GM12878 (cell line): Measurements from ENCODE around the gene MLN. TPM values are rescaled to one million over a fixed set of nuclear protein-coding genes. Genes with fewer than 3 reads are reported as not detected.

ENCODE experiments used
- ATAC-seq: fragments of 200-7000 bp; cut with Tn5 transposase; 3 replicates; pipeline ENCODE4 v1.9.1; 2020; ENCODE audit warnings: mild to moderate bottlenecking, moderate library complexity
- BruUV-seq: library from RNA; stranded (reverse); fragments of 400-500 nt; replicated peaks from 2 replicates; lab custom pipeline; 2021; lab: Mats Ljungman, UMichigan
- CTCF ChIA-PET: fragments of 300-600 bp; sonication (Branson Sonifier 250); formaldehyde crosslinking; extraction: SDS; loops from one replicate; lab custom pipeline; 2021; ENCODE audit warnings: inconsistent platforms; lab: Yijun Ruan, JAX
- POLR2A ChIA-PET: fragments of 350-600 bp; formaldehyde crosslinking; extraction: SDS; loops from one replicate; lab custom pipeline; 2021; ENCODE audit warnings: inconsistent platforms; lab: Charles Lee
- RAD21 ChIA-PET: fragments of 300-600 bp; sonication (Branson Sonifier 250); formaldehyde crosslinking; loops from one replicate; lab custom pipeline; 2023; ENCODE audit warnings: antibody characterized with exemption; ENCODE audit not compliant: unreplicated experiment; lab: Charles Lee
- SMC1A ChIA-PET: fragments of 300-600 bp; sonication (Branson Sonifier 250); formaldehyde crosslinking; loops from one replicate; lab custom pipeline; 2023; ENCODE audit not compliant: unreplicated experiment, uncharacterized antibody; lab: Charles Lee
- DNase-seq: peaks from one replicate; pipeline ENCODE4 v3.0.0-alpha.2; 2011; ENCODE audit warnings: low read depth, low spot score
- FAIRE-seq: peaks from 3 replicates; lab custom pipeline; 2011; peaks lifted over from hg19 to GRCh38; lab: Jason Lieb, UNC
- H2AFZ ChIP-seq: 2 replicates; pipeline ENCODE4 v1.6.0; 2011; ENCODE audit warnings: low read depth, low read length, control low read depth; ENCODE audit not compliant: control insufficient read depth
- H3K27ac ChIP-seq: 2 replicates; pipeline ENCODE4 v1.5.1; 2011; ENCODE audit warnings: control low read depth; ENCODE audit not compliant: control insufficient read depth, insufficient read depth
- H3K27me3 ChIP-seq, 2 experiments: replicated peaks in 1 of 2; 2 replicates each; pipeline versions ENCODE4 v1.6.0 to v1.6.1; 2011; ENCODE audit warnings: low read length in 1 of 2; ENCODE audit not compliant: control insufficient read depth in 2 of 2, insufficient read depth in 2 of 2
- H3K36me3 ChIP-seq, 2 experiments: 2 replicates each; pipeline ENCODE4 v1.5.1; 2011; ENCODE audit warnings: low read length in 1 of 2; ENCODE audit not compliant: control insufficient read depth in 2 of 2, insufficient read depth in 2 of 2
- H3K4me1 ChIP-seq: 2 replicates; pipeline ENCODE4 v1.6.1; 2011; ENCODE audit warnings: mild to moderate bottlenecking, low read length, moderate library complexity, mixed read lengths; ENCODE audit not compliant: control insufficient read depth, insufficient read depth
- H3K4me2 ChIP-seq: 2 replicates; pipeline ENCODE4 v1.6.0; 2011; ENCODE audit warnings: control low read depth; ENCODE audit not compliant: control insufficient read depth, insufficient read depth
- H3K4me3 ChIP-seq: fragments of 200-600 bp; sonication (generic); 2 replicates; pipeline ENCODE4 v1.5.1; 2016
- H3K79me2 ChIP-seq: 2 replicates; pipeline ENCODE4 v1.6.0; 2011; ENCODE audit warnings: low read length; ENCODE audit not compliant: control insufficient read depth, insufficient read depth
- H3K9ac ChIP-seq: 2 replicates; pipeline ENCODE4 v1.8.0; 2011; ENCODE audit warnings: low read length, control low read depth, mixed read lengths; ENCODE audit not compliant: control insufficient read depth, insufficient read depth
- H3K9me3 ChIP-seq: replicated peaks from 3 replicates; pipeline ENCODE4 v1.5.1; 2011; ENCODE audit warnings: mild to moderate bottlenecking, low read length; ENCODE audit not compliant: control insufficient read depth, insufficient read depth
- H4K20me1 ChIP-seq: 2 replicates; pipeline ENCODE4 v1.6.0; 2011; ENCODE audit not compliant: control insufficient read depth, insufficient read depth
- ASH2L ChIP-seq: fragments of 300-600, 200-600 bp; sonication (generic); IDR thresholded peaks from 2 replicates; pipeline ENCODE4 v1.6.1; 2017; ENCODE audit warnings: low read depth, mild to moderate bottlenecking, borderline replicate concordance
- CBX3 ChIP-seq: fragments of 200-600 bp; sonication (generic); IDR thresholded peaks from 2 replicates; pipeline ENCODE4 v1.6.1; 2016; ENCODE audit warnings: low read depth, borderline replicate concordance
- CHD2 ChIP-seq: IDR thresholded peaks from 2 replicates; pipeline ENCODE4 v1.6.1; 2011; ENCODE audit warnings: low read depth, low read length, improper control_type of control experiment, borderline replicate concordance
- EED ChIP-seq: sonication (generic); IDR thresholded peaks from 2 replicates; pipeline ENCODE4 v1.6.1; 2016; ENCODE audit warnings: antibody characterized with exemption, low read depth
- FOS ChIP-seq: IDR thresholded peaks from 3 replicates; pipeline ENCODE4 v1.6.1; 2011; ENCODE audit warnings: borderline replicate concordance; ENCODE audit not compliant: insufficient read length; ENCODE audit errors: extremely low read depth
- HDAC6 ChIP-seq: fragments of 200-600 bp; sonication (generic); IDR thresholded peaks from one replicate; pipeline ENCODE4 v1.8.0; 2017; ENCODE audit warnings: antibody characterized with exemption; ENCODE audit not compliant: unreplicated experiment
- NR2F1 ChIP-seq: fragments of 450-650 bp; conservative IDR thresholded peaks from 2 replicates; pipeline ENCODE4 v1.6.1; 2017; ENCODE audit warnings: mild to moderate bottlenecking
- PAX8 ChIP-seq: fragments of 450-650 bp; IDR thresholded peaks from 2 replicates; pipeline ENCODE4 v1.6.1; 2017; ENCODE audit warnings: mild to moderate bottlenecking, moderate library complexity
- RFX5 ChIP-seq: IDR thresholded peaks from 2 replicates; pipeline ENCODE4 v1.6.1; 2011; ENCODE audit warnings: low read depth, low read length, improper control_type of control experiment
- TCF7 ChIP-seq: IDR thresholded peaks from 2 replicates; pipeline ENCODE4 v1.6.1; 2014; ENCODE audit warnings: antibody characterized with exemption, borderline replicate concordance
- ZNF217 ChIP-seq: fragments of 450-650 bp; IDR thresholded peaks from 2 replicates; pipeline ENCODE4 v1.6.1; 2017; ENCODE audit warnings: antibody characterized with exemption, mild to moderate bottlenecking
- WGBS: methylation state at CpG from one replicate; pipeline ENCODE4 v1.1.6; 2016; ENCODE audit warnings: low lambda C conversion rate; ENCODE audit not compliant: insufficient replicate concordance, insufficient coverage; ENCODE audit errors: missing lambda C conversion rate; 5-methylcytosine and 5-hydroxymethylcytosine counted together
- in situ Hi-C: fragments of 300-500 bp; cut with MboI; formaldehyde crosslinking; loops from 9 replicates; pipeline ENCODE4 v1.14.3; 2018; ENCODE audit warnings: mixed read lengths
- intact Hi-C: fragments of 100-400 bp; cut with micrococcal nuclease; formaldehyde crosslinking; loops from one replicate; pipeline ENCODE4 v1.14.2; 2022; ENCODE audit not compliant: unreplicated experiment
- polyA plus RNA-seq, 11 experiments: library from polyadenylated mRNA; depleted of rRNA in 4 of 11; unstranded in 6 of 11; stranded (reverse) in 5 of 11; fragments of >200 nt; fragmentation: Nextera tagmentation in 4 of 11; fragmentation: Illumina TruSeq in 1 of 11; extraction: Ambion mirVana in 4 of 11; extraction: Trizol in 1 of 11; gene quantifications; 1 replicate in 1 of 11; 2 replicates in 10 of 11; pipeline versions ENCODE4 v1.2.1 to v1.2.3, GENCODE V29; 2011 to 2016; ENCODE audit warnings: inconsistent platforms in 2 of 11, missing spikeins in 2 of 11, low read depth in 1 of 11
- total RNA-seq, 4 experiments: library from RNA; depleted of rRNA in 3 of 4; stranded (reverse); fragments of >200 nt in 3 of 4; fragmentation: Illumina TruSeq in 1 of 4; extraction: Trizol in 1 of 4; gene quantifications; 2 replicates each; pipeline versions ENCODE4 v1.2.1 to v1.2.3, GENCODE V29; 2013 to 2021

The MLN gene
- total and polyA plus RNA-seq, 10 of the 15 experiments (the other 5 are each of a cell fraction or from before 2014, with no cell fraction given), result not detected

- FAIRE-seq (no peak), DNase-seq (no peak), ATAC-seq (no peak)
- Histone ChIP-seq H3K79me2 (peaks cover 30% of the 10 kb centered on the region), H3K27ac (no peak overlapping the region), H4K20me1 (no peaks in the 10 kb centered on the region; the same call in 1 of the 2 replicates), H3K9me3 (no peaks in the 10 kb centered on the region), H3K4me3 (no peak overlapping the region), H3K4me2 (no peak overlapping the region), H3K27me3 (no peaks in the 10 kb centered on the region), H3K4me1 (peaks cover 6% of the 10 kb centered on the region), H3K36me3 (peaks cover 8 to 21% of the 10 kb centered on the region in 2 experiments; a peak in 3 of 4 replicates), H2AFZ (no peak overlapping the region), H3K9ac (no peak overlapping the region)
- in situ Hi-C loops (no loop called here), intact Hi-C loops (no loop called here)
- RAD21 ChIA-PET, result no interaction called here
- no TSS peak for BruUV-seq
- CTCF ChIA-PET, result no interaction called here
- SMC1A ChIA-PET, result no interaction called here
- 86% methylated on average over 13 of the region's 13 CpGs for WGBS
- POLR2A ChIA-PET, result no interaction called here
- no peak for TF ChIP-seq CHD2
- TF ChIP-seq NR2F1, result no peak
- TF ChIP-seq CBX3, result no peak
- TF ChIP-seq RFX5, result no peak
- no peak for TF ChIP-seq ZNF217
- TF ChIP-seq PAX8, result no peak
- no peak for TF ChIP-seq FOS
- TF ChIP-seq ASH2L, result no peak
- no peak for TF ChIP-seq TCF7
- TF ChIP-seq EED, result no peak
- TF ChIP-seq HDAC6, result no peak
These were observed 19.0 kb downstream of the MLN start for GRCh38 chr6:33784787-33785186.
